Stimulated activated CD4-positive, alpha-beta T cell treated with anti-CD3 and anti-CD28 coated beads, Interleukin-15, amount 100 ng/mL, for 1 hour (primary cell): ENCODE measurements around the gene SMIM45.

ENCODE experiments used
- DNase-seq, 2 donors: peaks; one replicate each; pipeline ENCODE4 v3.0.0-alpha.2; 2020; ENCODE audit warnings: low read depth in 1 of 2, low spot score in 1 of 2

The SMIM45 gene

DNA sequence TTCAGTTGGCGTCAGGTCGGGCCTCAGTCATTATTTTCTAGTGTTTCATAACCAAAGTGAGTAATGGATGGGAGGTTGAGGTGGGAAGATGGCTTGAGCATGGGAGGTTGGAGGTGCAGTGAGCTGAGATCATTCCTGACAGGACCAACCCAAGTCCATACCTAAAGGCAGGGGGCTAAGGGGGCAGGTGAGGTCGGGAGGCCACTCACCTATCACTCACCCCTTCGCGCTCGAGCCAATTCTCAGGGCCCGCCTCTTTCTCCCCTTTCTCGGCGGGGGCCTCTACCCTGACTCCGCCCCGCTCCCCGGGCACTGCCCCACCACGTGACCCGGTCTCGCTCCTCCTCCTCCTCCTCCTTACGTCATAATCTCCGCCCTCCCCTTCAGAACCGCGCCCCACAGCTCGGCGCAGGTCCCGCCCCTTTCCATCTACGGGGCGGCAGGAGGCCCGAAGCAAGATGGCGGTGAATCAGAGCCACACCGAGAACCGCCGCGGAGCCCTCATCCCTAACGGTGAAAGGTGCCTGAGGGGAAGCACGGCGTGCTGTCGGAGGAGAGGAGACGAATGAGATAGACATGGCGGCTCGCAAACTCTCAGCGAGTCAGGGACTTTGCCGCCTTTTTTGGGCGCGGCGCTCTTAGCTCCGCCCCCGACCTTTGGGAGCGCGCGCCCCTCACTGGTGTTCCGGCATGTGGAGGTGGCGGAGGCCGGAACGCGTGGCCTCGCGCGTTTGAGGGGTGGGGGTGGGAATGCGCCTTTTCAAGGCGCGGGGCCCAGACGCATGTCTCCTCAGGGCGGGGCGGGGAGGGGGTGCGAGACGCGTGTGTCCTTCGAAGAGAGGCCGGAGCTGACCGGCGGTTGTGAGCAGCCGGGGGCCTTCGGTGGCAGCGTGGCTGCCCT lies 46.7 kb downstream of the SMIM45 start, which contains the start of gene WBP2NL:
Gene WBP2NL, plus strand, starts transcription at position 428 of the 901 bp plus-strand sequence. Its CDS starts 31 bp downstream, at position 459.
- peak; percentile 76 to 77 for DNase-seq

- DNase-seq: no peak
Measured at GRCh38 chr22:42000466-42000865, 48.5 kb downstream of the SMIM45 start.

GRCh38 chr22:42001121-42001520 lies 49.2 kb downstream of the SMIM45 start:
- no peak for DNase-seq

- no peak for DNase-seq
Measured at GRCh38 chr22:42001706-42002105, 49.8 kb downstream of the SMIM45 start.

DNA sequence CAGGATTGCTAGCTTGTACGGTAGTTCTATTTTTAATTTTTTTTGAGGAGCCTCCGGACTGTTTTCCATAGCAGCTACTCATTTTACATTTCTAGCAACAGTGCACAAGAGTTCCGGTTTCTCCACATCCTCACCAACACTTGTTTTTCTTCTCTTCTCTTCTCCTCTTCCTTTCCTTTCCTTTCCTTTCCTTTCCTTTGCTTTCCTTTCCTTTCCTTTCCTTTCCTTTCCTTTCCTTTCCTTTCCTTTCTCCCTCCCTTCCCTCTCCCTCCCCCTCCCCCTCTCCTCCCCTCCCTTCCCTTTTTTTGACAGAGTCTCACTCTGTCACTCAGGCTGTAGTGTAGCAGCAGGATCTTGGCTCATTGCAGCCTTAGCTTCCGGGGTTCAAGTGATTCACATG lies 56.0 kb downstream of the SMIM45 start:
- DNase-seq: no peak
